Liver (tissue), 9 donors: ENCODE measurements around the gene DCTN3. TPM values are rescaled to one million over a fixed set of nuclear protein-coding genes. Genes with fewer than 3 reads are reported as not detected.

Source experiments
- DNase-seq: peaks from one replicate; pipeline ENCODE4 v3.0.0-alpha.2; 2017; ENCODE audit warnings: low spot score
- H3K27ac ChIP-seq, 2 donors: one replicate each; pipeline ENCODE4 v1.7.0; 2013; ENCODE audit warnings: inconsistent platforms in 2 of 2, low read length in 2 of 2, control low read depth in 1 of 2, low read depth in 1 of 2, mild to moderate bottlenecking in 1 of 2
- H3K27me3 ChIP-seq, 4 donors: one replicate each; pipeline versions ENCODE4 v1.6.1 to v1.7.0; 2013; ENCODE audit warnings: low read length in 3 of 4, inconsistent platforms in 1 of 4, mild to moderate bottlenecking in 1 of 4, moderate library complexity in 1 of 4; ENCODE audit not compliant: control insufficient read depth in 4 of 4, insufficient read depth in 4 of 4
- H3K36me3 ChIP-seq, 4 donors: one replicate each; pipeline versions ENCODE4 v1.6.1 to v1.7.0; 2013; ENCODE audit warnings: low read length in 3 of 4, mild to moderate bottlenecking in 3 of 4, low read depth in 1 of 4, moderate library complexity in 1 of 4; ENCODE audit not compliant: control insufficient read depth in 4 of 4, insufficient read depth in 3 of 4
- H3K4me1 ChIP-seq, 4 donors: one replicate each; pipeline versions ENCODE4 v1.6.1 to v1.7.0; 2013; ENCODE audit warnings: low read length in 3 of 4, mild to moderate bottlenecking in 3 of 4, moderate library complexity in 1 of 4; ENCODE audit not compliant: control insufficient read depth in 4 of 4, insufficient read depth in 4 of 4
- H3K4me3 ChIP-seq, 3 donors: one replicate each; pipeline versions ENCODE4 v1.6.1 to v1.7.0; 2013; ENCODE audit warnings: low read length in 3 of 3, control low read depth in 1 of 3, low read depth in 1 of 3, mild to moderate bottlenecking in 1 of 3
- H3K9ac ChIP-seq, 2 donors: one replicate each; pipeline ENCODE4 v1.7.0; 2013; ENCODE audit warnings: low read length in 2 of 2, mild to moderate bottlenecking in 2 of 2, moderate library complexity in 2 of 2, control low read depth in 1 of 2, low read depth in 1 of 2
- H3K9me3 ChIP-seq, 4 donors: one replicate each; pipeline versions ENCODE4 v1.6.1 to v1.7.0; 2013; ENCODE audit warnings: low read length in 3 of 4; ENCODE audit not compliant: control insufficient read depth in 4 of 4
- ATF3 ChIP-seq: IDR thresholded peaks from 2 replicates; pipeline ENCODE4 v1.6.1; 2016; ENCODE audit warnings: antibody characterized with exemption
- CTCF ChIP-seq: fragments of 150-350 bp; IDR thresholded peaks from 2 replicates; pipeline ENCODE4 v1.5.1; 2017; ENCODE audit warnings: improper control_type of control experiment, low read depth, low read length; ENCODE audit not compliant: missing input control
- EGR1 ChIP-seq, 2 donors: IDR thresholded peaks; 2 replicates each; pipeline ENCODE4 v1.6.1; 2016 to 2018; ENCODE audit warnings: antibody characterized with exemption in 2 of 2, low read depth in 2 of 2
- FOXA1 ChIP-seq: IDR thresholded peaks from 2 replicates; pipeline ENCODE4 v1.6.1; 2016; ENCODE audit warnings: antibody characterized with exemption
- FOXA2 ChIP-seq: IDR thresholded peaks from 2 replicates; pipeline ENCODE4 v1.6.1; 2016; ENCODE audit warnings: antibody characterized with exemption
- GABPA ChIP-seq, 2 donors: IDR thresholded peaks in 1 of 2; conservative IDR thresholded peaks in 1 of 2; 2 replicates each; pipeline ENCODE4 v1.6.1; 2016; ENCODE audit warnings: antibody characterized with exemption in 2 of 2, mild to moderate bottlenecking in 1 of 2, moderate library complexity in 1 of 2
- HNF4A ChIP-seq, 2 donors: conservative IDR thresholded peaks; 2 replicates each; pipeline ENCODE4 v1.6.1; 2016; ENCODE audit warnings: antibody characterized with exemption in 2 of 2, mild to moderate bottlenecking in 2 of 2
- HNF4G ChIP-seq: IDR thresholded peaks from 2 replicates; pipeline ENCODE4 v1.6.1; 2016; ENCODE audit warnings: antibody characterized with exemption
- JUND ChIP-seq, 2 donors: IDR thresholded peaks; 2 replicates each; pipeline ENCODE4 v1.6.1; 2016; ENCODE audit warnings: antibody characterized with exemption in 2 of 2
- NR2F2 ChIP-seq: IDR thresholded peaks from 2 replicates; pipeline ENCODE4 v1.6.1; 2016; ENCODE audit warnings: antibody characterized with exemption
- RAD21 ChIP-seq, 2 donors: IDR thresholded peaks; 2 replicates each; pipeline ENCODE4 v1.6.1; 2016; ENCODE audit warnings: antibody characterized with exemption in 2 of 2, mild to moderate bottlenecking in 2 of 2
- REST ChIP-seq: IDR thresholded peaks from 2 replicates; pipeline ENCODE4 v1.6.1; 2016; ENCODE audit warnings: antibody characterized with exemption, mild to moderate bottlenecking
- RXRA ChIP-seq, 2 donors: IDR thresholded peaks; 2 replicates each; pipeline ENCODE4 v1.6.1; 2017 to 2018; ENCODE audit warnings: antibody characterized with exemption in 2 of 2, mild to moderate bottlenecking in 1 of 2
- SP1 ChIP-seq: IDR thresholded peaks from 2 replicates; pipeline ENCODE4 v1.6.1; 2018; ENCODE audit warnings: antibody characterized with exemption, mild to moderate bottlenecking
- ZBTB33 ChIP-seq: IDR thresholded peaks from 2 replicates; pipeline ENCODE4 v1.6.1; 2016; ENCODE audit warnings: antibody characterized with exemption
- WGBS: extraction: QIAGEN DNeasy Blood & Tissue Kit; methylation state at CpG from one replicate; pipeline ENCODE4 v1.1.7; 2013; 5-methylcytosine and 5-hydroxymethylcytosine counted together
- polyA plus RNA-seq, 2 donors: library from polyadenylated mRNA; stranded (reverse) in 1 of 2; unstranded in 1 of 2; fragments of 200-250 nt in 1 of 2; fragments of >200 nt in 1 of 2; fragmentation: Nextera tagmentation in 1 of 2; extraction: Ambion mirVana in 1 of 2; gene quantifications; one replicate each; pipeline versions ENCODE4 v1.2.1 to v1.2.3, GENCODE V29; 2013 to 2015
- total RNA-seq, 2 donors: library from RNA; depleted of rRNA; stranded (reverse); fragments of >200 nt; gene quantifications; one replicate each; pipeline ENCODE4 v1.2.3, GENCODE V29; 2014
- donor health status: healthy.
- donor health status: healthy.
- donor health status: healthy.
- donor health status: healthy.
- donor health status: healthy.

Gene DCTN3
- total and polyA plus RNA-seq, 4 donors: 24.9 to 51.9 (median 46.7) TPM

- no peak for DNase-seq
- 62% methylated on average over 11 of the region's 11 CpGs for WGBS
- H3K4me3 ChIP-seq: no peak overlapping the region
- H3K9ac ChIP-seq: no peak overlapping the region
- no peak overlapping the region for H3K27ac ChIP-seq
- H3K36me3 ChIP-seq: no peaks in the 10 kb centered on the region
- peaks cover 11 to 44% (median 26%) of the 10 kb centered on the region in 4 donors for H3K4me1 ChIP-seq
- H3K9me3 ChIP-seq: no peaks in the 10 kb centered on the region
- H3K27me3 ChIP-seq: peaks cover 0 to 2% (median 0%) of the 10 kb centered on the region in 4 donors
- TF ChIP-seq RXRA (IDR thresholded peaks at IDR 0.05) (no peak), EGR1 (IDR thresholded peaks at IDR 0.05; ENCODE audit: low read depth in 2 of 2) (no peak), ATF3 (no peak)
These were observed 34.2 kb downstream of the DCTN3 start for GRCh38 chr9:34585946-34586669.

GRCh38 chr9:34584970-34585369, 35.3 kb downstream of the DCTN3 start:
- WGBS: 88% methylated on average over 5 of the region's 5 CpGs
- no peak for TF ChIP-seq ATF3
- TF ChIP-seq SP1: no peak
- no peak for TF ChIP-seq FOXA2
- no peak for TF ChIP-seq ZBTB33
- TF ChIP-seq EGR1 (IDR thresholded peaks at IDR 0.05; ENCODE audit: low read depth in 2 of 2): no peak
- TF ChIP-seq REST: no peak
- no peak for TF ChIP-seq FOXA1
- TF ChIP-seq HNF4A (conservative IDR thresholded peaks at IDR 0.05): no peak
- TF ChIP-seq CTCF: no peak
- TF ChIP-seq GABPA (IDR thresholded peaks at IDR 0.05 in 1 of 2, conservative IDR thresholded peaks at IDR 0.05 in 1 of 2): no peak
- TF ChIP-seq NR2F2: no peak
- no peak for TF ChIP-seq JUND (IDR thresholded peaks at IDR 0.05)
- no peak for TF ChIP-seq HNF4G
- no peak for TF ChIP-seq RAD21 (IDR thresholded peaks at IDR 0.05)

More at GRCh38 chr9:34584970-34585369, 35.3 kb downstream of the DCTN3 start:
- no peaks in the 10 kb centered on the region for H3K9me3 ChIP-seq
- DNase-seq: no peak
- peaks cover 11 to 33% (median 17%) of the 10 kb centered on the region in 4 donors for H3K4me1 ChIP-seq
- no peak overlapping the region for H3K4me3 ChIP-seq
- no peak overlapping the region for H3K27ac ChIP-seq
- H3K36me3 ChIP-seq: no peaks in the 10 kb centered on the region
- no peaks in the 10 kb centered on the region for H3K27me3 ChIP-seq
- H3K9ac ChIP-seq: no peak overlapping the region
